Epithelial cell of prostate (primary cell): ENCODE results near the gene ZC3H13.

ENCODE experiments used
- DNase-seq: peaks from one replicate; pipeline ENCODE4 v3.0.0-alpha.2; 2011; ENCODE audit warnings: low read depth, low spot score
- H3K27ac ChIP-seq: fragments of 450-650 bp; 2 replicates; pipeline ENCODE4 v1.5.1; 2017; ENCODE audit warnings: mild to moderate bottlenecking

Gene ZC3H13, protein sequence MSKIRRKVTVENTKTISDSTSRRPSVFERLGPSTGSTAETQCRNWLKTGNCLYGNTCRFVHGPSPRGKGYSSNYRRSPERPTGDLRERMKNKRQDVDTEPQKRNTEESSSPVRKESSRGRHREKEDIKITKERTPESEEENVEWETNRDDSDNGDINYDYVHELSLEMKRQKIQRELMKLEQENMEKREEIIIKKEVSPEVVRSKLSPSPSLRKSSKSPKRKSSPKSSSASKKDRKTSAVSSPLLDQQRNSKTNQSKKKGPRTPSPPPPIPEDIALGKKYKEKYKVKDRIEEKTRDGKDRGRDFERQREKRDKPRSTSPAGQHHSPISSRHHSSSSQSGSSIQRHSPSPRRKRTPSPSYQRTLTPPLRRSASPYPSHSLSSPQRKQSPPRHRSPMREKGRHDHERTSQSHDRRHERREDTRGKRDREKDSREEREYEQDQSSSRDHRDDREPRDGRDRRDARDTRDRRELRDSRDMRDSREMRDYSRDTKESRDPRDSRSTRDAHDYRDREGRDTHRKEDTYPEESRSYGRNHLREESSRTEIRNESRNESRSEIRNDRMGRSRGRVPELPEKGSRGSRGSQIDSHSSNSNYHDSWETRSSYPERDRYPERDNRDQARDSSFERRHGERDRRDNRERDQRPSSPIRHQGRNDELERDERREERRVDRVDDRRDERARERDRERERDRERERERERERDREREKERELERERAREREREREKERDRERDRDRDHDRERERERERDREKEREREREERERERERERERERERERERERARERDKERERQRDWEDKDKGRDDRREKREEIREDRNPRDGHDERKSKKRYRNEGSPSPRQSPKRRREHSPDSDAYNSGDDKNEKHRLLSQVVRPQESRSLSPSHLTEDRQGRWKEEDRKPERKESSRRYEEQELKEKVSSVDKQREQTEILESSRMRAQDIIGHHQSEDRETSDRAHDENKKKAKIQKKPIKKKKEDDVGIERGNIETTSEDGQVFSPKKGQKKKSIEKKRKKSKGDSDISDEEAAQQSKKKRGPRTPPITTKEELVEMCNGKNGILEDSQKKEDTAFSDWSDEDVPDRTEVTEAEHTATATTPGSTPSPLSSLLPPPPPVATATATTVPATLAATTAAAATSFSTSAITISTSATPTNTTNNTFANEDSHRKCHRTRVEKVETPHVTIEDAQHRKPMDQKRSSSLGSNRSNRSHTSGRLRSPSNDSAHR (N-terminal part only)

DNA sequence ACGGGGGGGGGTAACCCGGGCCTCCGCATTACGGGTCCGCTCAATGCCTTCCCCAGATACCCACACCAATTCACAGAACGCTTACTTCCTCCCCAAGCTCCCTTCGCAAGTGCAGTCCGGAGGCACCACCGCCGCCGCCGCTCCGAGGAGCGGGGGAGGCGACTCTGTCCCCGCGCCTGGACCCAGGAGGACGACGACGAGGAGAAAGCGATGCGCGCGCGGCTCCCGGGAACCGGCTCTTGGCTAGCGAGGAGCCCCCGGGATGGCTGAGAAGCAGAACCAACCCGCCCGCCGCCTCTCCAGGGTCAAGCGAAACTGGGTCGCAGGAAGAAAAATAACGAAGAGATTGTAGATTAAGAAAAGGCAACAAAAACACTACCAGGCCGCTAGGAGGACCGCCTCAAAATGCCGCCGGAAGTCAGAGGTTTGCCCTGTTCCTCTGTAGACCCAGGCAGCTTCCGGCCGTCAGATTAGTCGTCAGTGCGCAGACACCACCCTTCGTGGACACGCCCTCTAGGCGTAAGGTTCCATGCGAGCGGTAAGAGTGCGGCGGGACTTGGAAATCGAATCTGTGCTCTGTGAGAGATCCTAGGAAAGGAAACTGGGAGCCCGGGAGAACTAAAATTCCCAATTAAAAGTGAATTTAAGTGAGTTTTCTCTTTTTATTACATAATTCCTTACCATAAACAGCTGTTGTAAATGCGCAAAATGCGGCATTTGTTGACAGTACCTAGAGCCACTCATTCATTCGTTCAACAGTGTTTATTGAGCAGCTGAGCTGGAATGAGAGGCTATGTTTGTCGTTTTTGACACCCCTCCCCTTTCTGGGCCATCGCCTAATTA is at the start of gene ZC3H13:
TSS of gene ZC3H13 (minus strand) at position 428 of the 843 bp plus-strand sequence. CDS start 7,239 bp downstream, outside the sequence.
- peak; percentile 83 for DNase-seq
- peak within 1 kb of the TSS; percentile 71 for H3K27ac ChIP-seq

DNA sequence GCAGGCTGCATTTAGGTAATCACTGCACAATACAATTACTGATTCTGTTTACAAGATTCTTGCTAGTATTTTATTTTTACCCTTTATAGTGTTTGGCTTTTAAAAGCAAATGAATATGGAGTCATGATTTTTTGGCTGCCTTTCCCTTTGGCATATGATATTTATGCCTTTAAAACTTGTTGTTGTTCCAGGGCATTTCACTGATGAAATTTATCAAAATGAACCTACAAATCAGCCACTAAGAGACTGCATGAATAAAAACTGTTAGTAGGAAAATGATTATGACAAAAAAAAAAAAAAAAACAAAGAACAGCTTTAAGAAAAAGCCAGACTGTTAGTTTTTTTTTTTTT is 49.7 kb upstream of the ZC3H13 start:
- DNase-seq, result no peak
- H3K27ac ChIP-seq, result no peak overlapping the region

DNA sequence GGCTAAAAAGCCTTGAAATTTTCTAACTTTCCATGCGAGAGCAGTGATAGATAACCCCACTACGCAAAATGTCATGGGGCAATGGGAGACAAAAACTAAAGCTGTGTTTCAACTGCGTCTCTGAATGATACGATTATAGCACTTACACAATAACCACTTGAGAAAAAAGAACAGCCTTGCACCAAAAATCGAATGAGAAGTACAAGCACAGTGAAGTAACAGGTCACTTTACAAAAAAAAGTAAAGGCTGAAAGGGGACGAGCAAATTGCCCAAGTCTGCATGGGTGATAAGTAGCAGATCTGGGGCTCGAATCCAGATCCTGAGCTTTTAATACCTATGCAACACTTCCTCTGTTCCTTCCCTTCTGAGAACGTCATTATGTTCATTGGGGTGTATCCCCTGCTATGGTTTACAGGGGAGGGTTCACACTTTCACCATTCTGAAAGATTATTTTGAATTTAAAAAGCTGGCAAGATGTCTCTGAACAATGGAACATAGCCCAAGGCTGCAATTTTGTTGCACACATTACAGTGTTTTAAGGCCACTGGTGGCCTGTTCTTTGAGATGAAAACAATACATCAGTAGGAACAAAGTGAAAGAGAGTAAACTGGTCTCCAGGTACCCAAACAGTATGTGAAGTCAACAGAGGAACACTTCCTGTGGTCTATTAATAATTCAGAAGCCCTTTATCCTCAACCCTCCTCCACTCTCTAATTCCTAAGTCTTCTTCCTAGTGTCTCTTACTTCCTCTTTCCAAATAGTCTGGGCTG is 49.1 kb upstream of the ZC3H13 start:
- H3K27ac ChIP-seq, result no peak overlapping the region
- DNase-seq, result no peak

DNA sequence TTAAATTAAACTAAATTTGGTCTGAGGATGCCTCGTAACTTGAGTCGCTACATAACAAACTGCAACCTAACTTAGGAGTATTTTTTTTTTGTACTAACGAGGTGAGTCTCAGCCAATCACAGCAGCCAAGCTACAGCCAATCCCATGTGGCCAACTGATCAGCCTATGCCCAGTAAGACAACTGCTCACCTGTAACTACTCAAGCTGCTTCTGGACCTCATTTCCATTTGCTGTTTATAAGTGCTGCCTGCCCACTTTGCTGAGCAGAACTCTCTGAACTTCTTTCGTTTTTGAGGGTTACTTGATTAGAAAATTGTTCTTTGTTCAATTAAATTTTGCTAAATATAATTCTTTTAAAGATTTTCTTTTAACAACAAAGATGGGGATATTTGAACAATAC is 48.5 kb upstream of the ZC3H13 start:
- no peak overlapping the region for H3K27ac ChIP-seq
- no peak for DNase-seq

DNA sequence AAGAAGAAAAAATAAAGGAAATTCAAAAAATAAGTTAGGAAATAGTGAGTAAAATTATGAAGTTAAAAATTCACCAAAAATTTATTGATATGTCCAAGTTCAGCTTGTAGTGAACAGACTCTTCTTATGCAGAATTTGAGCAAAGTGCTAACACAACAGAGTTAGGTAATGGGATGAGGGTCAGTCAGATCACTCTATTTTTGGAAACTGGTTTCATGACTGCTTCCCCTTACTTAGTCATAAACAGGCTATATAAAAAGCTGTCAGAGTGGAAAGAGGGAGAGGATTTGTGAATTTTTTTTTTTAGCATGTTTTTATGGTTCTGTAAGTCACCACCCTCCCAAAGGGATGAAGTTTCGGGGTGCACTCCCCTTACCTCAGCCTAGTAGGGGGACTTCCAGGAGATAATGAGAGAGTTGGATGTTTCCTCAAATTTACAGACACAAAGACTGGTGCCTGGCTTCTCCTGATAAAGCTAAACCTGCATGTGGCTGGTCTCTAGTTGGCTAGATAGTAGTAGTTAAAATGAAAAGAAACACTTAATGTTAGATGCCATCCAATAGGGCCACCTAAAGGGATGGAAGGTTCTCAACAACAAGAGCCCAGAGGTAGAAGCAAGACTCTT is 47.8 kb upstream of the ZC3H13 start:
- H3K27ac ChIP-seq, result no peak overlapping the region
- DNase-seq, result no peak

DNA sequence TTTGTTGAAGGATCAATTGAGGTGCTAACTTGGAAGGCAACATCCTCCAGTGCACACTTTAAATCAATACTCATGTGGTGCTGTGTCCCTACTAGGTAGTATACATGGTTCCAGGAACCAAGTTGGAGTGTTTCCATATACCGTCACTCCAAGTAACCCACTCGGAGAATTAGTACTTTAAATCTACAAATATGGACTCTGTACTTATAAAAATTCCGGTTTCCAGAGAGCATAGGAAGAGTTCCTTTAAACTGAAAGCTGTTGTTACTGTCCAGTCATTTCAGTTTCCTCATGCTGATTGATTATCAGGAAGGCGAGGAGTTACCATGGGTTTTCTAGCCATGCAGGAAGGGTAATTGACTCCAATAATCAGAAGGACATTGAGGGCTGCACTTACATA is 45.1 kb upstream of the ZC3H13 start:
- no peak for DNase-seq
- no peak overlapping the region for H3K27ac ChIP-seq

DNA sequence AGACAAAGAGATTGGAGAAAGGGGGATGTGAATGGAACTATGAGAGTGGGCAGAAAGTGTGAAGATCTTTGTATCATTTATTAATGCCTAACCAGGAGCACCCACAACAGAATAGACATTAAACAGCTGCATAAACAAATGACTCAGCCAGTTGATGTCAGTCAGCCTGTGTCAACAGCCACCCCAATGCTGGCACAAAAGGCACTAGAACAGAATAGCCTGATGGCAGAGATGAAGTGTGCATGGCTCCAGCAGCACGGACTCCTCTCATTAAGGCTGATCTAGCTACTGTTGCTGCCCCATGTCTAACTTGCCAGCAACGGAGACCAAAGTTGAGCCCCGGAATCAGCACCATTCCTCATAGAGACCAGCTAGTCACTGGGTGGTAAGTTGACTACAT is 44.5 kb upstream of the ZC3H13 start:
- no peak for DNase-seq
- no peak overlapping the region for H3K27ac ChIP-seq

DNA sequence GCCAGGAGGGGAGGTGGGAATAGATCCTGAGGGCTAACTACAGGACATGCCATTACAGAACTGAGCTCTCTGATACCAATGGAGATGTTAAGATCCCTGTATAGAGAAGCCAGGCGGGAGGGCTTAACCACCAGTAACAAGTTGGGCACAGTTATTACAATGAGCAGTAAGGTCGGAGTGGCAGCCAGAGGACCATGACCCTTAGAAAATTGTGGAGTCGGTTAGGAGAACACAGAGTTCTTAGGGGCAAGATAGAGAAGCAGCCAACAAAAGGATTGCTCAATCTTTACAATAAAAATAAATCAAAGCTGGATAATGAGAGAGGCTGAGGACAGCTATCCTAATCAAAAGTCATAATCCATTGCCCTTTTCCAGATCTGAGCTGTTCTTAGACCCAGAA is 41.9 kb upstream of the ZC3H13 start:
- no peak overlapping the region for H3K27ac ChIP-seq
- no peak for DNase-seq

DNA sequence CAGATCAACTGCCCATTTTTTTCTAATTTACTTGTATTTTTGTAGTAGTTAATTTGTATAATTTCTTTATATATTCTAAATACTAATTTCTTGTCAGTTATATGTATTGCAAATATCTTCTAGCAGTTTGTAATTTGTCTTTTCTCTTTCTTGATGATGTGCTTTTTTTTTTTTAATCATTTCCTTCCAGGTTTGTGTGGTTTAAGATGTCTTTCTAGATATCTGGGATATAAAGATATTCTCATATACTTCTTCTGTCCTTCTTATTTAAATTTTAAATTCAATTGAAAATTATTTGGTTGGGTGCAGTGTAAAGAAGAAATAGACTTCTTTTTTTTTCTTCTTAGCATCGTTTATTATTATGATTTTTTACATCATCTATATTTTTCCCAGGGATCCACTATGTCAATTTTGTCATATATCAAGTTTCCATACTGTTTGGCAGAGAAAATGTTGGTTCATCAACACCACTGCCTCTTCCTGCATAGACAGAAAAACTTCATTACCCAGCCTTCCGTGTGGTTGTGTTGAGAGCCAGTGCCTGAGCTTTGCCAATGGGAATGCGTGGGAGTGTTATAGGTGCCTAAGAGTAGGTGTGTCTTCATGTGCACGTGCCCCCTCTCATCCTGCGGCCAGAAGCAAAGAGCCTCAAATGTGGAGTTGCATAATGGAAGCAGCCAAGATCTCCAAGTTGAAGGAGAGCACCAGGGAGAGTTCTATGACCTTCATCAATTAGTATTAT is 36.4 kb upstream of the ZC3H13 start:
- H3K27ac ChIP-seq, result no peak overlapping the region
- DNase-seq, result no peak

DNA sequence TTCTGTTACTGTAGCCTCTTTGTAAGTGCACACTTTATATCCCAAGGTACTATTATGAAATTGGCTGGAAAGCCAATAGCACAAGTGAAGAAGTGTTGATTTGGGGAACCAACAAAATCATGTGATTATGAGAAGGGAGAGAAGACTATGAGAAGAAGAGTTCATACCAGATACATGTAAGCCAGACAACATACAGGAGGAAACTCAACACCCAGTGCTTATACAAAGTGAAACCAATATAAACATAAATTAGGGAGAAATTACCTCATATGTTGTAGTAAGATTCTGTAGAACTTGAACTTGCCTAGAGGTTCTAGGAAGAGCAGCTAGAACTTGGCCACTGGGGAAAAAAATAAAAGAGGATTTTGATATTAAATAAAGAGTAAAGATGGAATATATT is 34.9 kb upstream of the ZC3H13 start:
- no peak for DNase-seq
- H3K27ac ChIP-seq, result no peak overlapping the region

DNA sequence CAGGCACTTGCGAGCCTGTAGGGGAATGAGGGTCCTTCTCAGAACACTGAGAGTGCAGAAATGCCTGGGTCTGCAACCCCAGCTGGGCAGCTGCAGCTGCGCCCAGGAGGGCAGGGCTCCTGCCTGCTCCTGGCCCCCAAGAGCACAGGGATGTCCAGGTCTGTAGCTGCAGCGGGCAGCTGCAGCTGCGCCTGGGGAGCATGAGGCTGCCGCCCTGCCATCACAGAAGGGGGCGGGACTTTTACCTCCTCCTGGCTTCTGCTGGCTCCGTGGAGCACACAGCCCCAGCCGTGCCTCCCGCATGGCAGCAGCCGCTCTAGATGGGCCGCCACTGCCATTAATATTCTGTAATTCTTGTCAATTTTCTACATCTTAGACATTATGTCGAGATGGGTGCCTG is 34.4 kb upstream of the ZC3H13 start:
- no peak for DNase-seq

DNA sequence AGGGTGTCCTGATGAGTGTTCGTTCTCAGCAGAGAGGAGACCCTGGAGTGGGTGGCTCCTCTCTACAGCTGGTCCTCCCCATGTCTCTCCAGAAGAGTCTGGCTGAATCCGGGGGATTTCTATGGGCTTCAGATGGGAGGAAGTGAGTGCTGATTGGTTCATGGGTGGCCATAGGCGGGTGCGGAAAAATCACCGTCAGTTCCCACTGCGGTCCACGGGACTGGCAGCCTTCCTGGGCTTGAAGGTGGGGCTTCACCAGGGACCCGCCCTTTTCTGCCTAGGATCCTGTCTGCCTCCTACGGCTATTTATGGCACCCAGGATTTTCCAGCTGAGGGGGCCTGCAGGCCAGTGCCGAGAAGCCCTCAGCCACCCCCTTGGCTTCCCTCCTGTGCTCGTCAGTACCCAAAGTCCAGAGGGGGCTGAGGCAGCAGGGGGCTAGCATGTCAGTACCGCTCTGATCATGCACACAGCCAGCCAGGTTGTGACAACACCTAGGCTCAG is 33.9 kb upstream of the ZC3H13 start:
- no peak overlapping the region for H3K27ac ChIP-seq
- DNase-seq, result no peak

More for the DNA sequence above, 34.4 kb upstream of the ZC3H13 start:
- no peak overlapping the region for H3K27ac ChIP-seq

DNA sequence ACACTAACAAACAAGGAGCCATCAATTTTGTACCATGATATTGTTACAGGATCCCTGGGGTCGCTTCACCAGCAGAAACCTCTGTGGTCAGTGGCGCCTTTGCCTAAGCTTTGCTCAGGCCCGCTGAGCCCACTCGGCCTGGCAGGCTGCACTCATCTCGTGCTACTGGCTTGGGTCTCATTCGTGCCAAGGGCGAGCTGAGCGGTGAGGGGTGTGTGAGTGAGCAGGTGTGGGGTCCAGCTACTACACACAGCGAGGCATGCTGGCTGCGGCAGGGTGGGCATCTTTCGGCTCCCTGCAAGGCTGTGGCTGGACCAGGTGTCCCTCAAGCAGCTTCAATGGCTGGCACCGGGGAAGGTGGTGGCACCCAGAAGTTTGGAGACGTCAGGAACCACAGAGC is 33.2 kb upstream of the ZC3H13 start:
- no peak overlapping the region for H3K27ac ChIP-seq
- no peak for DNase-seq

DNA sequence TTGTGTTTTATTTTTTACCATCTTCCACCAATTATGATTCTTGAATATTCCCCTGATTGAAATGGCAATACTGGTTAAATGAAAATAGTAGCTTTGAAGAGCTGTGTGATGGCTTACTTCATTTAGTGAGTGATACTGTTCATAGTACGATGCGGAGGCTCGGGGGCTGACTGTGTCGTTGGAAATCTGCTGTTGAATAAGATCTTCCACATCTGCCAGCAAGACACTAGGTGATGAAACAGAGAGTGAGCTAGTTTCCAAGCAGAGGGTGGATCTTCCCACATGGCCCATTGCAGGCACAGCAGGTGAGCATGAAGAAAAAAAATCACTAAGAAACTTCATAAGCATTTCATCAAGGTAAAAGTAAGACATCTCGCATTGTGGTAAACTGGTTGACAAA is 29.8 kb upstream of the ZC3H13 start:
- no peak for DNase-seq
- H3K27ac ChIP-seq, result no peak overlapping the region

DNA sequence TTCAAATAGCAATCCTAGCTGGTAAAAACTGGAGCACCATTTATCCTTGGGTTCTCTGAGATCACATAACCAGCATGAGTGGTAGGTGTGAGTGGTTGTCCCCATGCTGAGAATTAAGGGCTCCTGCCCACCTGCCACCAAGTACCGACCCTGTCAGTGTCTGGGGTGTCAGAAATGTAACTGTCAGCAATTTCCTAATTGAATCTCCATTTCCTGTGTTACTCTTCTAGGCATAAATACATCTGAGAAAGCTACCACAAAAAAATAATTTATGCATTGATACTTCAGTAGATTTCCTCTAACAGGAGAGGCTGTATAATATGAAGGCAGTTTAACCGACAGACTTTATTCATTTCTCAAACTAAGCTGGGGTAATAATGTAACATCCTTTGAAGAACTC is 27.2 kb upstream of the ZC3H13 start:
- no peak overlapping the region for H3K27ac ChIP-seq
- no peak for DNase-seq

DNA sequence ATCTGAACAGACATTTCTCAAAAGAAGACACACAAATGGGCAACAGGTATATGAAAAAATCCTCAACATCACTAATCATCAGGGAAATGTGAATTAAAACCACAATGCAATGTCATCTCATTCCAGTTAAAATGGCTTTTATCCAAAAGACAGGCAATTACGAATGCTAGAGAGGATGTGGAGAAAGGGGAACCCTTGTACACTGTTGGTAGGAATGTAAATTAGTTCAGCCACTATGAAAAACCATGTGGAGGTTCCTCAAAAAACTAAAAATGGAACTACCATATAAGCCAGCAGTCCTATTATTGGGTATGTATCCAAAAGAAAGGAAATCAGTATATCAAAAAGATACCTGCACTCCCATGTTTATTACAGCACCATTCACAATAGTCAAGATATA is 24.7 kb upstream of the ZC3H13 start:
- no peak for DNase-seq
- no peak overlapping the region for H3K27ac ChIP-seq

DNA sequence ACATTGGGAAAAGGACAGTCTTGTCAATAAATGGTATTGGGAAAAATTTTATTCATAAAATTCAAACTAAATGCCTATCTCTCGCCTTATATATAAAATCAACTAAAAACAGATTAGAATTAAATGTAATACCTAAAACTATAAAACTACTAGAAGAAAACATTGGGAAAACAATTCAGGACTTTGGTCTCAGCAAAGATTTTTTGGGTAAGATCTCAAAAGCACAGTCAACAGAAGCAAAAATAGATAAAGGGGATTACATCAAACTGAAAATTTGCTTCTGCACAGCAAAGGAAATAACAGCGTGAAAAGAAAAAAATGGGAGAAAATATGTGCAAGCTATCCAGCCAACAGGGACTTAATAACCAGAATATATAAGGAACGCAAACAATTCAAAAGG is 24.3 kb upstream of the ZC3H13 start:
- no peak for DNase-seq
- H3K27ac ChIP-seq, result no peak overlapping the region

DNA sequence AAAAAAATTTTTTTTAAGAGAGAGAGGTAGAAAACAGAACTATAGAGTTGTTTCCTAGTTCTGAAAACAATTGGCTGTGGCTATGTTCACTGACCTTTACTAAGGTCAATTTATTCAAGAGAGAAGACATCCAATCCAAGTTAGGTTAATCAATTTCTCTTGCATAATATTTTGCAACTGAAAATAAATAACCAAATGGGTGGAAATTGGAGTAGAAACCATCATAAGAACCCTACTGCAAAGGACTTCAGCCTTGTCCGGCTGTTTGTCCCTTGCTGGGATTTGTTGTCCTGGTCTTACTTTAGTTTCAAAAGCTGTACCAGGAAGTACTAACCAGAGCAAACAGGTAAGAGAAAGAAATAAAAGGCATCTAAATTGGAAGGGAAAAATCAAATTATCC is 23.3 kb upstream of the ZC3H13 start:
- DNase-seq, result no peak
- H3K27ac ChIP-seq, result no peak overlapping the region
